ENCODE results near the gene TRMT44.

Gene TRMT44

DNA sequence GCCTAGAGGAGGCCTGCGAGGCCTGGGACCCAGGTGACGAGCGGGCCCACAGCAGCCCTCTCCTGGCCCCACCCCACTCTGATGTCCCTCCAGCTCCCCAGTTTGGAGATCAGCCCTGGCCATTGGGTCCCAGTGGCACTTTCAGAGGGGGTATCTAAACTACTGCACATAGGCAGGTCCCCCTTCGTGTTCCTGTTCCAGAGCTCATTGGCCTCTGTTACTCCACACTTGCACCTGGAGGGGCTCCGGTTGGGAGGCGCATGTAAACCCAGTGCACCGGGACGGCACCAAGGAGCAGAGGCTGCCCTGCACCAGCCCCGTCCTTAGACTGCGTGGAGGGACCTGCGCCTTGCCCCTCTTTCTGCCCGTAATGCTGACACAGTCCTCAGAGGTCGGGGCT is 34.3 kb downstream of the TRMT44 start:
- H3K4me3 ChIP-seq (ENCODE audit: low read depth, low read length): no peak overlapping the region
- TF ChIP-seq, protein P1, sequence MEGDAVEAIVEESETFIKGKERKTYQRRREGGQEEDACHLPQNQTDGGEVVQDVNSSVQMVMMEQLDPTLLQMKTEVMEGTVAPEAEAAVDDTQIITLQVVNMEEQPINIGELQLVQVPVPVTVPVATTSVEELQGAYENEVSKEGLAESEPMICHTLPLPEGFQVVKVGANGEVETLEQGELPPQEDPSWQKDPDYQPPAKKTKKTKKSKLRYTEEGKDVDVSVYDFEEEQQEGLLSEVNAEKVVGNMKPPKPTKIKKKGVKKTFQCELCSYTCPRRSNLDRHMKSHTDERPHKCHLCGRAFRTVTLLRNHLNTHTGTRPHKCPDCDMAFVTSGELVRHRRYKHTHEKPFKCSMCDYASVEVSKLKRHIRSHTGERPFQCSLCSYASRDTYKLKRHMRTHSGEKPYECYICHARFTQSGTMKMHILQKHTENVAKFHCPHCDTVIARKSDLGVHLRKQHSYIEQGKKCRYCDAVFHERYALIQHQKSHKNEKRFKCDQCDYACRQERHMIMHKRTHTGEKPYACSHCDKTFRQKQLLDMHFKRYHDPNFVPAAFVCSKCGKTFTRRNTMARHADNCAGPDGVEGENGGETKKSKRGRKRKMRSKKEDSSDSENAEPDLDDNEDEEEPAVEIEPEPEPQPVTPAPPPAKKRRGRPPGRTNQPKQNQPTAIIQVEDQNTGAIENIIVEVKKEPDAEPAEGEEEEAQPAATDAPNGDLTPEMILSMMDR (IDR thresholded peaks at IDR 0.05; ENCODE audit: low read depth, low read length): no peak

DNA sequence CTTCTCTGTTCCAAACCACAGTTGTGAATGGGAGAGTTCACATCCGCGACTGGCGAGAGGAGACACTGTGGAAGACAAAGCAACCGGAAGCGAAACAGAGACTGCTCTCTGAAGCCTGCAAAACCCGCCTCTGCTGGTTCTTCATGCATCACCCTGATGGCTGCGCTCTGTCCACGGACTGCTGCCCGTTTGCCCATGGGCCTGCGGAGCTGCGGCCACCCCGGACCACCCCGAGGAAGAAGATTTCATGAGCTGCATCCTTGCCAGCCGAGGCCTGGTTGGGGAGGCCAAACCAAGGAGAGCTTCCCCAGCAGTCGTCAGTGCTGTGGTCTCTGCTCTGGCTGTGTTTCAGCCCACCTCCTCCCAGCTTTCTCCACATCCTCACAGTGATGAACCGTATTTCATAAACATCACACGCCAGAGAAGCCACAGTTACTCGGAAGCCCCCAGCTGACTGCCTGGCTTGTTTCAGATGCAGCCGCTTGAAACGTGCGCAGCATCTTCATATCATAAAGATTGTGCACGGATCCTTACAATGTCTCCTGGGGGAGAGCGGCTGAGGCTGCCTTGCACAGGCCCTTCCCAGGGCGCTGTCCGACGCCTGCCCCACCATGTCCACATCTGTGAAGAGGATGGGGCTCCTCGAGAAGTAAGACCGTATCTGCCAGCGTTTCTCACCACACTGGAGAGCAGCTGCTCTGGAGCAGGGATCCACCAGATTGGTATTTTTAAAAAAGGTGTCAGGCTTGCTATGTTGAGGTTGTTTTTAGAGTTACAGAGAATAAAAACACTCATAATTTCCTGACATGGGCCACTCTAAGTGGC is 35.4 kb downstream of the TRMT44 start:
- no peak overlapping the region for H3K4me3 ChIP-seq (ENCODE audit: low read depth, low read length)
- TF ChIP-seq, protein P1 (IDR thresholded peaks at IDR 0.05; ENCODE audit: low read depth, low read length): no peak

DNA sequence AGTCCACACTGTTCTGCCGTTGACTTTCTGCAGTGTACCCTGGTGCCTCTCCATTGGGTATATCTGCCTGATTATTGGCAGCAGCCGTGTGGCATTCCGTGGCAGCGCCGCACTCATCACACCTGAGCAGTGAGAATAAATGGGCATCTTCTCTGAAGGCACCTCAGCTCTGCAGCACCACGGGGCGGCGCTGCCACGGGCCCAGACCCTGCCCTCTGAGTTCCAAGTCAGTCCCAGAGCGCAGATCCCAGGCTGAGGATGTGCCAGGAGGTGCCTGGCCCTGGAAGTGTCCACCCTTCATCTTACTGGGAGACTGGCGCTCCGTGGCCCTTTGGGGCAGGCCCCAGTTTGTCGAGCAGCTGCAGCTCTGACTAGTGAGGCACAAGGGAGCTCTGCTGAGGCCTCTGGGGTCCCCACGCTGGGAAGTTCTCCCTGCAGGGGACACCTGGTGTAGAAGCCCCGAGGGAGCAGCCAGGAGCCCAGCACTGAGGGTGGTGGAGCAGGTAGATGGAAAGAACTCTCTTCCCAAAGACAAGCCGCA is 36.6 kb downstream of the TRMT44 start:
- TF ChIP-seq, protein P1 (IDR thresholded peaks at IDR 0.05; ENCODE audit: low read depth, low read length): no peak
- H3K4me3 ChIP-seq (ENCODE audit: low read depth, low read length): no peak overlapping the region

DNA sequence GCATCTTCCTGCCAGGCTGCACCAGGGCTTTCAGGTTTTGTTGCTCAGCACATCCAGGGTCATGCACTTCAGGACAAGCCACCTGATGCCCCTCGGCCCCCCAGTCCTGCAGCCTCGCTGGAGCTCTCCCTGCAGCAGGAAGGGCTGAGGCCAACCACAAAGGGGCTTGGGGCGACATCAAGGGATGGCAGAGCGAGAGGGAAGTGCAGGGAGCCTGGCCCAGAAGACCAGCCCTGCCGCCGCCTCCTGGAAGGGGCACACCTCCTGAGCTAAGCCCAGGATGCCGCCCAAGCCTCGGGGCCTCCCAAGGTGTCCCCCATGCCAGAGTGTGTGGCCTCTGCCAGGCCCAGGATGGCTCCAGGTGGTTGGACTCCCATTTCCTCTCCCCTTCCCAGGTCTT is 37.1 kb downstream of the TRMT44 start:
- H3K4me3 ChIP-seq (ENCODE audit: low read depth, low read length): no peak overlapping the region
- TF ChIP-seq, protein P1 (IDR thresholded peaks at IDR 0.05; ENCODE audit: low read depth, low read length): no peak

DNA sequence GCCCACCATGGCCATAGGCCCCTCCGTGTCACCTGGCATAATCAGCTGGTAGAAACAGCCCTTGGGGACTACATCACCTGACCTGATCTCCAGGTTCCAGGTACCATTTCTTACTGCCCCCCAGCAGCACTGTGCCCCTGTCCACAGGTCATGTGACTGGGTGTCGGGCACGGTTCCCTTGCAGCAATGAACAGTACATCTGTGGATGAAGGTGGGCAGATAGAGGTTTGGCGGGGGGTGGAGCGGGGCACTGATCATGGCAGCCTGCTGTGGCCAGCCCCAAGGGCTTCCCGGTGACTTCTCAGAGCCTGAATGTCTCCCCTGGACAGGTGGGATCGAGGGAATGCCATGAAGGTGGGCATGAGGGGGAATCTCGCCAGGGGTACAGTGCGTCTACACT is 37.8 kb downstream of the TRMT44 start:
- no peak overlapping the region for H3K4me3 ChIP-seq (ENCODE audit: low read depth, low read length)
- TF ChIP-seq, protein P1 (IDR thresholded peaks at IDR 0.05; ENCODE audit: low read depth, low read length): no peak

DNA sequence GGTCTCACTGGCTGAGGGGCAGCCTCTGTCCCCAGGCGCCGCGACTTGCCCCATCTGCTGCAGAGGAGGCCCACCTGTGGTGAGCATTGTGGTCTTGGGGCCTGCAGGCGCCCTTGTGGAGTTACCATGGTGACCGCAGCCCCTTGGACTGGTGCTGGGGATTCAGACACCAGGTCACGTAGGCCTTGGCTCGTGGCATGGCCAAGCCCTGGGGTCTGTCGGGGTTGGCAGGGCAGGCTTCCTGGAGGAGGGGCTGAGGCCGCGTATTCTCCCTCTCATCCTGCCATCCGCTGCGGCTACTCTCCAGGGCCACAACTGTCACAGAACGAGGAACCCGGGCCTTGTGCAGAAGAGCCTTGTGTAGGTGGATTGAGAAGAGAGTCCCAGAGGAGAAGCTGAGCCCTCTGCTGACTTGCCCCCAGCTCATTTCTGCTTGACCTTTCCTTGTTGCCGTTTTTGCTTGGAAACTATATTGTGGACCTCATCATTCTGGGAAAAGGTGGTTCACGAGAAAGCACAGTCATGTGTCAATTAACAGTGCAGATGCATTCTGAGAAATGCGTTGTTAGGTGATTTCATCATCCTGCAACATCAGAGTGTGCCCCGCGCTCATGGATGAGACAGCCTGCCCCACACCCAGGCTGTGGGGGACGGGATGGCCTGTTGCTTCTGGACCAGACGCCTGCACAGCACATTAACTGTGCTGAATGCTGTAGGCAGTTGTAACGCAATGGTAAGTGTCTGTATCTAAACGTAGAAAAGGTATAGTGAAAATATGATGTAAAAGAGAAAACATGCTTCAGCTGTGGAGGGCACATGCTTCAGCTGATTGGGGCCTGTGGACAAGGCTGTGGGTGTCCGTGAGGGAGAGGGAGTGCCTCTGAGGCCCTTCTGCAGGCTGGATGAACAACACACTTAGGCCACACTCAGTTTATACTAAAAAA is 38.5 kb downstream of the TRMT44 start:
- H3K4me3 ChIP-seq (ENCODE audit: low read depth, low read length): no peak overlapping the region
- TF ChIP-seq, protein P1 (IDR thresholded peaks at IDR 0.05; ENCODE audit: low read depth, low read length): no peak

Data from WI38 (cell line).